B cell (primary cell): ENCODE measurements around the gene CD151. TPM values are rescaled to one million over a fixed set of nuclear protein-coding genes. Genes with fewer than 3 reads are reported as not detected.

Experiments used
- ATAC-seq: fragments of 200-7000 bp; cut with Tn5 transposase; one replicate; pipeline ENCODE4 v1.10.0; 2021; ENCODE audit warnings: low read depth, mild to moderate bottlenecking, moderate number of reproducible peaks, moderate library complexity
- CTCF ChIA-PET: fragments of 350-600 bp; sonication (Branson Sonifier 250); formaldehyde crosslinking; loops from one replicate; lab custom pipeline; 2021; ENCODE audit warnings: antibody characterized with exemption, inconsistent platforms; lab: Charles Lee
- POLR2A ChIA-PET: fragments of 350-600 bp; sonication (Branson Sonifier 250); formaldehyde crosslinking; loops from one replicate; lab custom pipeline; 2021; ENCODE audit warnings: antibody characterized with exemption; lab: Charles Lee
- DNase-seq: peaks from one replicate; pipeline ENCODE4 v3.0.0; 2013
- H2AFZ ChIP-seq: 2 replicates; pipeline ENCODE4 v1.6.1; 2012; ENCODE audit warnings: mild to moderate bottlenecking, low read depth, low read length; ENCODE audit not compliant: insufficient read depth, poor library complexity, severe bottlenecking
- H3K27ac ChIP-seq, 2 donors: 1 replicate in 1 of 2; 2 replicates in 1 of 2; pipeline ENCODE4 v1.5.1; 2012 to 2013; ENCODE audit warnings: low read length in 2 of 2, mild to moderate bottlenecking in 2 of 2, moderate library complexity in 1 of 2
- H3K27me3 ChIP-seq, 4 experiments: fragments of 200-600 bp in 1 of 4; sonication (generic) in 1 of 4; replicated peaks in 1 of 4; 1 replicate in 2 of 4; 2 replicates in 2 of 4; pipeline versions ENCODE4 v1.6.1 to v1.7.0; 2013 to 2016; ENCODE audit warnings: low read length in 3 of 4, mild to moderate bottlenecking in 2 of 4, mixed read lengths in 1 of 4, moderate library complexity in 1 of 4; ENCODE audit not compliant: insufficient read depth in 4 of 4, control insufficient read depth in 3 of 4; ENCODE audit errors: control extremely low read depth in 1 of 4
- H3K36me3 ChIP-seq, 2 experiments: replicated peaks in 1 of 2; 1 replicate in 1 of 2; 2 replicates in 1 of 2; pipeline versions ENCODE4 v1.6.1 to v1.7.1; 2013; ENCODE audit warnings: low read length in 1 of 2; ENCODE audit not compliant: insufficient read depth in 2 of 2, control insufficient read depth in 1 of 2; ENCODE audit errors: control extremely low read depth in 1 of 2, extremely low read depth in 1 of 2
- H3K4me1 ChIP-seq, 2 donors: fragments of 200-600 bp in 1 of 2; sonication (generic) in 1 of 2; 1 replicate in 1 of 2; 2 replicates in 1 of 2; pipeline versions ENCODE4 v1.5.1 to v1.6.1; 2013 to 2017; ENCODE audit warnings: low read length in 2 of 2; ENCODE audit not compliant: control insufficient read depth in 2 of 2, insufficient read depth in 2 of 2
- H3K4me2 ChIP-seq: replicated peaks from 2 replicates; pipeline ENCODE3; 2012; ENCODE audit warnings: mild to moderate bottlenecking, low read depth, low read length; ENCODE audit not compliant: poor library complexity, severe bottlenecking
- H3K4me3 ChIP-seq, 5 experiments: fragments of 200-600 bp in 1 of 5; sonication (generic) in 1 of 5; 1 replicate in 3 of 5; 2 replicates in 2 of 5; pipeline versions ENCODE4 v1.5.1 to v1.7.0; 2011 to 2016; ENCODE audit warnings: low read length in 4 of 5, mild to moderate bottlenecking in 4 of 5, low read depth in 2 of 5, control low read depth in 1 of 5, moderate library complexity in 1 of 5; ENCODE audit not compliant: insufficient read depth in 1 of 5; ENCODE audit errors: control extremely low read depth in 1 of 5, extremely low read depth in 1 of 5
- H3K79me2 ChIP-seq: fragments of 200-600 bp; sonication (generic); one replicate; pipeline ENCODE4 v1.6.0; 2016; ENCODE audit warnings: low read length; ENCODE audit not compliant: control insufficient read depth, insufficient read depth
- H3K9ac ChIP-seq: fragments of 200-600 bp; sonication (generic); 2 replicates; pipeline ENCODE4 v1.6.1; 2017; ENCODE audit warnings: mild to moderate bottlenecking, low read length, moderate library complexity
- H3K9me3 ChIP-seq, 3 donors: one replicate each; pipeline versions ENCODE4 v1.6.1 to v1.7.1; 2013; ENCODE audit warnings: low read length in 2 of 3; ENCODE audit not compliant: control insufficient read depth in 2 of 3, insufficient read depth in 1 of 3; ENCODE audit errors: control extremely low read depth in 1 of 3
- H4K20me1 ChIP-seq: 2 replicates; pipeline ENCODE4 v1.6.0; 2012; ENCODE audit warnings: mild to moderate bottlenecking, low read length; ENCODE audit not compliant: insufficient read depth, control insufficient read depth, poor library complexity, severe bottlenecking
- H3K27ac Mint-ChIP-seq: one replicate; pipeline ENCODE4 v1.8.0; 2021; ENCODE audit warnings: mixed read lengths
- H3K27me3 Mint-ChIP-seq: one replicate; pipeline ENCODE4 v1.8.0; 2021; ENCODE audit warnings: mixed read lengths
- H3K4me1 Mint-ChIP-seq: one replicate; pipeline ENCODE4 v1.8.0; 2021; ENCODE audit warnings: mixed read lengths
- H3K4me3 Mint-ChIP-seq: one replicate; pipeline ENCODE4 v1.8.0; 2021; ENCODE audit warnings: mixed read lengths
- H3K9me3 Mint-ChIP-seq: one replicate; pipeline ENCODE4 v1.8.0; 2022; ENCODE audit warnings: mixed read lengths; ENCODE audit not compliant: insufficient read depth
- CTCF ChIP-seq: fragments of 200-600 bp; IDR thresholded peaks from one replicate; pipeline ENCODE4 v1.8.0; 2022; ENCODE audit warnings: antibody characterized with exemption, mild to moderate bottlenecking
- EZH2 ChIP-seq: IDR thresholded peaks from 2 replicates; pipeline ENCODE4 v1.6.1; 2012; ENCODE audit warnings: borderline replicate concordance, low read depth, mild to moderate bottlenecking, moderate library complexity, low read length; ENCODE audit not compliant: insufficient read depth, poor library complexity, severe bottlenecking
- WGBS: methylation state at CpG from one replicate; pipeline ENCODE4 v1.1.5; 2013; ENCODE audit warnings: missing lambda C conversion rate; ENCODE audit not compliant: insufficient coverage; 5-methylcytosine and 5-hydroxymethylcytosine counted together
- intact Hi-C: fragments of 100-400 bp; cut with micrococcal nuclease; formaldehyde crosslinking; loops from one replicate; pipeline ENCODE4 v1.10.0; 2022
- polyA plus RNA-seq: library from polyadenylated mRNA; depleted of rRNA; stranded (reverse); fragments of >200 nt; gene quantifications from 2 replicates; pipeline ENCODE4 v1.2.3, GENCODE V29; 2012
- total RNA-seq, 2 donors: library from RNA; stranded (reverse); fragments of 120-200 nt in 1 of 2; gene quantifications; 1 replicate in 1 of 2; 2 replicates in 1 of 2; pipeline versions ENCODE4 v1.2.3 to v1.2.4, GENCODE V29; 2013 to 2022

Gene CD151
- total and polyA plus RNA-seq, 2 donors (not counting 1 experiment from before 2014, with no cell fraction given) = 24.4 to 25.5 TPM

- Histone ChIP-seq H3K36me3 (peaks cover 0 to 15% of the 10 kb centered on the region in 2 experiments), H3K4me1 (peaks cover 53 to 55% of the 10 kb centered on the region in 2 donors), H3K79me2 (peaks cover 1% of the 10 kb centered on the region), H3K27ac (peak overlapping the region in 1 of 2 donors; percentile 15), H2AFZ (peak overlapping the region; percentile 71), H3K4me3 (peak overlapping the region in 4 of 5 experiments; percentile 39 to 61 (median 52)), H4K20me1 (peaks cover 79% of the 10 kb centered on the region), H3K27me3 (peaks cover 0 to 44% (median 17%) of the 10 kb centered on the region in 4 experiments), H3K4me2 (peak overlapping the region; percentile 99), H3K9me3 (peaks cover 0 to 15% (median 0%) of the 10 kb centered on the region in 3 donors), H3K9ac (peak overlapping the region; percentile 66)
- under 1% methylated on average over 20 of the region's 22 CpGs for WGBS
- ChIA-PET CTCF (no interaction called here), POLR2A (interaction anchor here (6.4 kb wide), 1 partner anchor 7 kb away, joined by 57 read pairs; the partner anchor contains the start of gene PNPLA2)
- H3K4me3 Mint-ChIP-seq = peak overlapping the region; percentile 77
- H3K27me3 Mint-ChIP-seq = peaks cover 7% of the 10 kb centered on the region
- TF ChIP-seq CTCF (no peak), EZH2 (no peak)
- no peaks in the 10 kb centered on the region for H3K9me3 Mint-ChIP-seq
- ATAC-seq (peak; percentile 5), DNase-seq (no peak)
- intact Hi-C loops = no loop called here
- no peak overlapping the region for H3K27ac Mint-ChIP-seq
- H3K4me1 Mint-ChIP-seq = peaks cover 46% of the 10 kb centered on the region
Measured at GRCh38 chr11:826836-827145, 6.0 kb upstream of the CD151 start.

- Histone ChIP-seq H3K27ac (no peak overlapping the region), H3K9me3 (peaks cover 0 to 15% (median 0%) of the 10 kb centered on the region in 3 donors), H3K27me3 (peaks cover 0 to 47% (median 17%) of the 10 kb centered on the region in 4 experiments), H3K4me1 (peaks cover 57 to 59% of the 10 kb centered on the region in 2 donors), H3K79me2 (no peaks in the 10 kb centered on the region), H2AFZ (peak overlapping the region; percentile 71), H3K4me2 (peak overlapping the region; percentile 99), H3K36me3 (peaks cover 0 to 10% of the 10 kb centered on the region in 2 experiments), H4K20me1 (peaks cover 78% of the 10 kb centered on the region), H3K4me3 (peak overlapping the region in 4 of 5 experiments; percentile 39 to 61 (median 52)), H3K9ac (peak overlapping the region; percentile 66)
- H3K27me3 Mint-ChIP-seq = peaks cover 7% of the 10 kb centered on the region
- no peaks in the 10 kb centered on the region for H3K9me3 Mint-ChIP-seq
- H3K27ac Mint-ChIP-seq = peak overlapping the region; percentile 74
- ChIA-PET CTCF (interaction anchor here (1.4 kb wide), 1 partner anchor 15 kb away, joined by 3 read pairs; the partner anchor contains the start of gene TSPAN4), POLR2A (interaction anchor here (0.6 to 6.4 kb wide), 3 partner anchors 7 to 21 kb away, joined by 6 to 57 read pairs (median 17); partner anchors contain the start of genes PNPLA2, POLR2L and TSPAN4)
- no peak for TF ChIP-seq CTCF
- TF ChIP-seq EZH2 = no peak
- 3% methylated on average over 66 of the region's 66 CpGs for WGBS
- ATAC-seq (peak; percentile 8), DNase-seq (peak; percentile 60)
- peaks cover 47% of the 10 kb centered on the region for H3K4me1 Mint-ChIP-seq
- intact Hi-C loops = no loop called here
- H3K4me3 Mint-ChIP-seq = peak overlapping the region; percentile 88
Measured at GRCh38 chr11:827146-827896, 5.4 kb upstream of the CD151 start.
